HG03520 (cell line): ENCODE measurements around the gene NTN5.

Experiments used
- ATAC-seq: cut with Tn5 transposase; IDR thresholded peaks from one replicate; pipeline ENCODE4 v1.9.1; 2021; ENCODE audit warnings: mild to moderate bottlenecking, moderate library complexity; ENCODE audit not compliant: unreplicated experiment

The NTN5 gene

GRCh38 chr19:48631225-48631624 lies 41.6 kb downstream of the NTN5 start:
- no peak for ATAC-seq

DNA sequence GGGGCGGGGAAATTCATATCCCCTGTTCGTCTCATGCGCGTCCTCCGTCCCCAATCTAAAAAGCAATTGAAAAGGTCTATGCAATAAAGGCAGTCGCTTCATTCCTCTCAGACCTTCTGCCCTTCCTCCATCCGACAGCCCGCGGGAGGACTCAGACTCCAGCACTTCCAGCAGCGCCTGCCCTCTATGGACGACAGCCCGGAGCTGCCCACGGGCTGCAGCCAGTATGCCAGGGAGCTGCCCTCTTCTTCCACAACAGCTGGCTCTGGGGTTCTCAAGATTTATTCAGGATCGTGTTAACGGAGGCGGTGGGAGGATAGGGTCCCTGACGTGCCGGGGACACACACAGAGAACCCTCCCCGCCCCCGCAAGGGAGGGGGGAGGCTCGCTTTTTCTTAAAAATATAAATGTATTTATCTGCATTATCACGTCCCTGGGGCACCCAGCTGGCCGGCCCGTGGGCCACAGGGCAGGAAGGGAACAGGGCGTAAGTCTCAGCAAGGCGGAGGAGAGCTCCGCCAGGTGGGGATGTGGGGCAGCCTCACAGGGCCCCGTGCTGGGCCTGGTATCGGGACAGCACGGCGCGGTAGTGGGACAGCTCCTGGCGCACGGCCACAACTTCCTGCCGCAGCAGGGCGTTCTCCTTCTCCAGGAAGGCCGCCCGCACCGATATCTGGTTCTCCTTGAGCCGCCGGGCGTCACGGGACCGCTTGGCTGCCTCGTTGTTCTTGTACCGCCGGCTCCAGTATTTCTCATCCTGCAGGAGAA lies 42.3 kb downstream of the NTN5 start:
- ATAC-seq: no peak

- no peak for ATAC-seq
Observed at GRCh38 chr19:48629599-48630295, 43.1 kb downstream of the NTN5 start.

DNA sequence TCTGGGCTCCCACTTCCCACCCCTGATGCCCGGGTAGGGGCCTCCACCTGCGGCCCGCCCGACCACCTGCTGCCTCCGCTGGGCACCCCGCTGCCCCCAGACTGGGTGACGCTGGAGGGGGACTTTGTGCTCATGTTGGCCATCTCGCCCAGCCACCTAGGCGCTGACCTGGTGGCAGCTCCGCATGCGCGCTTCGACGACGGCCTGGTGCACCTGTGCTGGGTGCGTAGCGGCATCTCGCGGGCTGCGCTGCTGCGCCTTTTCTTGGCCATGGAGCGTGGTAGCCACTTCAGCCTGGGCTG lies 43.6 kb downstream of the NTN5 start:
- ATAC-seq: no peak

GRCh38 chr19:48628486-48629296 lies 44.1 kb downstream of the NTN5 start:
- no peak for ATAC-seq

DNA sequence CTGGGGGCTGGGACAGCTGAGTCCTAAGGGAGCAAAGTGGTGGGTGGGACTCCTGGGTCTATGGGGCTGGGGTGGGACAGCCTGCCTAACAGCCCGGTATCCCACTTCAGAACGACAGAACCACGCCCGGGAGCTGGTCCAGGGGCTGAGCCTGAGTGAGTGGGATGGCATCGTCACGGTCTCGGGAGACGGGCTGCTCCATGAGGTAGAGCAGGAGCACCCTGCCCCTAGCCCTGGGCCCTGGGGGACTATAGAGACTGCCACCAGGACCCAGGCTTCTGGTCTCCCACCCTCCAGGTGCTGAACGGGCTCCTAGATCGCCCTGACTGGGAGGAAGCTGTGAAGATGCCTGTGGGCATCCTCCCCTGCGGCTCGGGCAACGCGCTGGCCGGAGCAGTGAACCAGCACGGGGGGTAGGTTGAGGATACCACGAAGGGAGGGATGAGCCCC lies 44.9 kb downstream of the NTN5 start:
- ATAC-seq: no peak

DNA sequence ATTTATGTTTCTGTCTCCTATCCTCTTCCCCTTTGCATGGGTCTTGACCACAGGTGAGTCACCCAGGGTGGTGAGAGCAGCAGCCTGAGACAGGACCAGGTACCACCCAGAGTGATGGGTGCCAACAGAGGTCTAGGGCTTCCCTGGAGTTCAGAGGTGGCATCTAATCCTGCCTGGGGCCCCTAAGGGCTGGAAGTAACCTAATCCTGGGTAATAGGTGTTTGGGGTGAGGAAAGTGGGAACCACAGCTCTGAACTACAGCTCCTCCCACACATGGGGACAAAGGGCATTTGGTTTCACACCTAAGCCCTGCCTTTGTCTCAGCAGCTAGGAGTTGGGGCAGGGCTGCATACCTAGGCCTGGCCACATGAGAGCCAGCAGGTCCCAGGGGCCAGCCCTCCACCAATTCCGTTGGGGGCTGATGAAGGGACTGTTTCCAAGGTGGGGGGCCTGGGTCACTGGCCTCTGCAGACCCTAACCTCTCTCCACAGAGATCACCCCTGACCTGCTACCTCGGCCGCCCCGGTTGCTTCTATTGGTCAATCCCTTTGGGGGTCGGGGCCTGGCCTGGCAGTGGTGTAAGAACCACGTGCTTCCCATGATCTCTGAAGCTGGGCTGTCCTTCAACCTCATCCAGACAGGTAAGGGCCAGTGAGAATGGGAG lies 45.5 kb downstream of the NTN5 start:
- ATAC-seq: no peak

- no peak for ATAC-seq
Observed at GRCh38 chr19:48625891-48626327, 46.9 kb downstream of the NTN5 start.

DNA sequence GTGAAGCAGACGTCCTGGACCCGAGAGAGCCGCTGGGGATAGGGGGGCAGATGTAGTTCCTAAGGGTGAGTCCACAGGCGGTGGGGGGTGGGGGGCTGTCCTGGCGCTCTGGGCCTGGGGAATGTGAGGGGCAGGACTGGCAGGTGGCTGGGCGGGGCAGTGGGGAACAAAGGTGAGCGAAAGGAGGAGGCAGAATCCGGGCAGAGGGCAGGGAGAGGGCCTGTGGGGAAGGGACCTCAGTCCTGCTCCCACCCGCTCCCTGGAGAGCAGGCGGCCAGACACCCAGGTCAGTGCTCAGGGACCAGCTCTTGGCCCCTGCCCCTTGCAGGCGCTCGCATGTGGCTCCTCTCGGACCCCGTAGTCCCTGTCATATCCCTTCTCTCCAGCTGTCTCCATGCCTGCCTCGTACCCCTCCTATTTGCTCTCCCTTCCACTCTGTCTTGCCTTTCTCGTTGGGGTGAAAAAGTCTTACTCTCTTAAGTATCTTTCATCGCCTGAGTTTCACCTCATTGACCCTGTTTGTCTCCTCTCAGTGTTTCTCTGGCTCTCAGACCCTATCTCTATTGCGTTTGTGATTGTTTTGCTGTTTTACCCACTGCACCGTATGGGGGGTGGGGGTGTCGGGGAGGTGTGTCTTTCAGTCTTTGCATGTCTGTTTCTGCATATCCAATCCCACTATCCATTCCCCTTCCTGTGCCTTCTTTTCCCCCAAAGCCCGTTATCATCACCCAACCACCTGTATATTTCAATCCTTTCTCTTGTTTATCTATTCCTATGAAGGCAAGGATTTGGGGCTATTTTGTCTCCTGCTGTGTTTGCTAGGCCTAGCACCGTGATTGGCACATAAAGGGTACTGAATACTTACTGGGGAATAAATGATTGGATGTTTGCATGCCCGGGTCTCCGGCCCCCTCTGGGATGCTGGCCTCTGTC lies 47.8 kb downstream of the NTN5 start:
- ATAC-seq: no peak

- ATAC-seq: peak; percentile 44
Observed at GRCh38 chr19:48624067-48624594, 48.7 kb downstream of the NTN5 start.

- ATAC-seq: no peak
Observed at GRCh38 chr19:48623556-48624066, 49.2 kb downstream of the NTN5 start.

- ATAC-seq: no peak
Observed at GRCh38 chr19:48619692-48620585, 52.9 kb downstream of the NTN5 start.

DNA sequence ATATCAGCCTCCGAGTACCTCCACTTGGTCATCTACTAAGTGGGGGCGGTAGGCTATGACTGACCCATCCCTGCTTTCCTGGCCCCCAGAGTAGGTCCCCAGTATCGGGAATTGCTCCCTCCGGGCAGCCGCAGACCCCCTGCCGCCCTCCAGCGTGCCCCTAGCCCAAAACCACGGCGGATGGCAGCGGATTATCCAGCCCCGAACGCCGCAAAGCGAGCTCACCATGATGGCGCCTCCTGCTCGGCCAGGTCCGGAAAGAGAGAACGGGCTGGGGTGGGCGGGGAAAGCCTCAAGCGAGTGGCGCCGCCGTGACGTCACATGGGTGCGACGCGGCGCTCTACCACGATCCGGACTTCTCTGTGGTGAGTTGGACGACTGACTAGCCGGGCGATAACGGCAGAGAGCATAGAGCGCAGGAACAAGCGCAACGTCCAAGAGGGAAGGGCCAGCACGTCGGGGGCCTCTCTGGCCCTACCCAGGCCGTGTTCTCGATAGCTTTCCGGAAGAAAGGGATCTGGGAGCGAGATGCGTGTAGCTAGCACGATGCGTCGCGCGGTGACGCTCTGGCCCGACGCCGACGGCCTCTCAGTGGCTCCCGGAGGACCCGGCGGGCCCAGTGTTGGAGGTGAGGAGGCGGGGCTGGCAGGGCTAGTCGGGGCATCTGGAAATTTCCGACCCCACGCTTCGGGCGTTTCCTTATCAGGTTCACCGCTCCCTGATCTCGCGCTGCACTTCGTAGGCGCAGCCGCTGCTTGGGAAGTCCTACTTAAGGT lies 53.7 kb downstream of the NTN5 start, which contains the start of the genes RPL18 and SPHK2:
RPL18 (minus strand) TSS at position 263 of the 776 bp plus-strand sequence; CDS start at position 228, 35 bp downstream.
SPHK2 (plus strand) TSS at position 591 of the 776 bp plus-strand sequence. CDS start 1,009 bp downstream, outside the sequence.
- ATAC-seq: peak; percentile 75

DNA sequence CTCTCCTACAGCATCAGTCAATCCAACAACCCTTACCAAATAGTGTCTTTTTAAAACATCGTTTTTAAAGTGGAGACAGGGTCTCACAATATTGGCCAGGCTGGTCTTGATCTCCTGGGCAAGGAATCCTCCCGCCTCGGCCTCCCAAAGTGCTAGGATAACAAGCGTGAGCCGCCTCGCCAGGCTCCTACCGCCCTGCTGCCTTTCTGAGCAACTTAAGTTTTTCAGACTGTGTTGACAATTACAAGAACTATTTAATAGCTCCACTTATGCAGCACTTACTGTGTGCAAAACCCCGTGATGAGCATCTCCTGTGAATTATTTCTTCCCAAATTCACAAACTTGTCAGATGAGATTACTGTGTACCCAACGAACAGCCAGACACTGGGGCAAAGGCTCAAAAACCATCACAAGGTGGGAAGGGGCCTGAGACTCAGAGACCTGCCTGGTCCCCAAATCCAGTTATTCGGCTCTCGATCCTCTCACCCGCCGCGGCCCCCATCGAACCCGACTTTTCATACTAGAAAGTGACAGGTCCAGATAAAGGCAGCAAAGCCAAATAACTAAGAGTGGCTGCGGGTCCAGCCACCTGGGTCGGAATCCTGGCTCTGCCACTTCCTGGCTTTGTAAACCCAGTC lies 54.4 kb downstream of the NTN5 start:
- no peak for ATAC-seq

GRCh38 chr19:48617146-48617937 lies 55.5 kb downstream of the NTN5 start:
- ATAC-seq: no peak

GRCh38 chr19:48616491-48617056 lies 56.2 kb downstream of the NTN5 start:
- ATAC-seq: no peak
